HTERT RPE-1 (cell line): Measurements from ENCODE around the gene F8.
"Not testable (repeated sequence)": the region's sequence is repeated elsewhere in the genome, so short reads cannot be mapped to it uniquely, and the experiment has no call there.

Experiments
- in situ Hi-C: fragments of 300-500 bp; cut with MboI; formaldehyde crosslinking; loops from 4 replicates; pipeline ENCODE4 v1.14.3; 2020; ENCODE audit warnings: low sequenced_read_pairs

Gene F8

DNA sequence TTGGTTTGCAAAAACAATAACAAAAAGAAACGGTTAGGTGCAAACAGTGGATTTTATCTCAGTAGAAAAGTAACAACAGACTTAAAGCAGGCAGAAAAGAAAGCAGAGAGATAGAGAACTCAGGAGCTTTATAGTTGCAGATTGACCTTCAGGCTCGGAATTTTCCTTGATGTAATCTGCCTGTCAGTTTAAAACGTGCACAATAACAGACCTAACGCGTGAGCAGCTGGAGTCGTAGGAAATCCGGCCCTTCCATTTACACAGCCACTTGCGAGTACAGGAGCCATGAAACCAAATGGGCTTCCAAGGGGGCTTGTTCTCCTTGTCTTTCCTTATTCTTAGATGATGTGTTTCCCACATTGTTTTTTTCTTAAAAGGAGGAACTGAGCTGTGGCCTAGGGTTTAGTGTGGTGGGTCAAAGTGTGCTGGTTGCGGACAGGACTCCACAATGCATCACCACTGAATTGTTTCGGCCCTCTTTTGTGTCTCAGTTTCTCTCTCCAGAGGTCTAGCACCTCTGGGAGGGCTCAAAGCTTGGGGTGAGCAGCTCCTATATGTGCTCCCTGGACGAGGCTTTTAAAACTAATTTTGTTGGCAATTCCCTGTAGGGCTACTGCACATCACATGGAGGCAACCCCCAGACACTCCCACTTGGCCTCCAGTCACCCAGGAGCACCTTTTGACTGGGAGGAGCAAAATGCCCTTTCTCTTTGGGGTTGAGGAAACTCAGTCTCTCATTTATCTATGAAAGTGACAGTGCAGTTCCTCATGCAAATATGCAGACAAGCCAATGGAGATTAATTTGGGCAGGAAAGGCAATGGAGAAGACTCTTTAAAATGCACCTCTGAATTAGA is 203.4 kb downstream of the F8 start:
- in situ Hi-C loops = no loop called here

DNA sequence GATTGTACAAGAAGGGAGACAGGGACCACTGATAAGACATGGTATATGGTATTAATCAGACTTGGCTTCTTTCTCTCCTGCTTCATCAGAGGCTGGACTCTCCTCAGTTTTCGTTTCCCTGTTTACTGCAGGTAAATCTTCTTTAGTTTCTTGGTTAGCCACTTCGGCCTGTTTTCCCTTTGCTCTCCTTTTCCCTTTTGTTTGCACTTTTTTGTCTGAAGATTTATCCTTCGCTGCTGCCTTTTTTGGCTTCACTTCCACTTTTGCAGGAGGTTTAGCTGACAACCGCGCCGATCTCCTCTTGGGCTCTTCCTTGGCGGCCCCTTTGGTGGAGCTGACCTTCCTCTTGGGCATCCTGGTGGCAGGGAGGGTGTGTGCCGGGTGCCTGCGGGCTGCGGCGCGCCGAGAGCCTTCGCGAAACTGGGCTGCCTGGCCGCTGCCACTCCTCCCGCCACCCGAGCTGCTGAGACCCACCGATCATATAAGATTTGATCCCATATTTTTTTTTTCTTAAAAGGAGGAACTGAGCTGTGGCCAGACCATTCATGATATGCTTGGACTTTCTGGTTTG is 205.4 kb downstream of the F8 start:
- in situ Hi-C loops = not testable (repeated sequence)

GRCh38 chrX:154816326-154816898 is 206.1 kb downstream of the F8 start:
- in situ Hi-C loops = not testable (repeated sequence)

GRCh38 chrX:154815274-154815818 is 207.2 kb downstream of the F8 start:
- in situ Hi-C loops = no loop called here

- in situ Hi-C loops = no loop called here
Measured at GRCh38 chrX:154813801-154814200, 208.7 kb downstream of the F8 start.

- in situ Hi-C loops = no loop called here
Measured at GRCh38 chrX:154812341-154813101, 210.0 kb downstream of the F8 start.

DNA sequence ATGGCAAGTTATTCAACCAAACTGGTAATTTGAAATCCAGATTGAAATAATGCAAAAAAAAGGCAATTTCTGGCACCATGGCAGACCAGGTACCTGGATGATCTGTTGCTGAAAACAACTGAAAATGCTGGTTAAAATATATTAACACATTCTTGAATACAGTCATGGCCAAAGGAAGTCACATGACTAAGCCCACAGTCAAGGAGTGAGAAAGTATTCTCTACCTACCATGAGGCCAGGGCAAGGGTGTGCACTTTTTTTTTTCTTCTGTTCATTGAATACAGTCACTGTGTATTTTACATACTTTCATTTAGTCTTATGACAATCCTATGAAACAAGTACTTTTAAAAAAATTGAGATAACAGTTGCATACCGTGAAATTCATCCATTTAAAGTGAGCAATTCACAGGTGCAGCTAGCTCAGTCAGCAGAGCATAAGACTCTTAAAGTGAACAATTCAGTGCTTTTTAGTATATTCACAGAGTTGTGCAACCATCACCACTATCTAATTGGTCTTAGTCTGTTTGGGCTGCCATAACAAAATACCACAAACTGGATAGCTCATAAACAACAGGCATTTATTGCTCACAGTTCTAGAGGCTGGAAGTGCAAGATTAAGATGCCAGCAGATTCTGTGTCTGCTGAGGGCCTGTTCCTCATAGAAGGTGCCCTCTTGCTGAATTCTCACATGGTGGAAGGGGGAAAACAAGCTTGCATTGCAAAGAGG is 212.4 kb downstream of the F8 start:
- in situ Hi-C loops = no loop called here

DNA sequence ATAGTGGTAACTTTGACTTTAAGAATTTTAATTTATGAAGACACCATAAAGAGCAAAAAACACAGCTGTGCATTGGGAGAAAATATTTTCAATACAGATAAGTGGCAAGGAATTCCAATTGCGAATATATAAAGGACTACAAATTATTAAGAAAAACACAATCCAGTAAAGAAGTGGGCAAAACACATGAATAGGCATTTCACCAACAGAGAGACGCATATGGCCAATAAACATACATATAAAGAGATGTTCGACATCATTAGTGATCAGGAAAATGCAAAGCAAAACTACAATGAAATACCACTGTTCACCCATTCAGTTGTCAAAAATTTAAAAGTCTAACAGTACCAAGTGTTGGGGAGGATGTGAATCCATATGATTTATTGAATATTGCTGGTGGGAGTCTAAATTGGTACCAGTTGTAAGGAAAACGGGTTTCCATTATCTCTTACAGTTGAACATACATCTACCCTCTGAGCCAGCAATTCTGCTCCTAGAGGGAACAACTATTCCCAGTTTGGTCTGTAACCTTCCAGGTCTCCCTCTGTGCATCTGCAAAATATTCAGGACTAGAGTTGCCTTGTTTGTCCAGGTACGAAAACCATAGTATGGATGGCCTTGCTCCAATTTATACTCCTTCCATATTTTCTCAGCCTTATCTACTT is 215.6 kb downstream of the F8 start:
- in situ Hi-C loops = no loop called here

- in situ Hi-C loops = no loop called here
Measured at GRCh38 chrX:154805696-154806091, 216.8 kb downstream of the F8 start.

GRCh38 chrX:154804957-154805695 is 217.4 kb downstream of the F8 start, which contains the start of gene MPP1:
MPP1 (minus strand) TSS chrX:154805485; CDS start chrX:154805373, 112 bp downstream.
- in situ Hi-C loops = no loop called here

DNA sequence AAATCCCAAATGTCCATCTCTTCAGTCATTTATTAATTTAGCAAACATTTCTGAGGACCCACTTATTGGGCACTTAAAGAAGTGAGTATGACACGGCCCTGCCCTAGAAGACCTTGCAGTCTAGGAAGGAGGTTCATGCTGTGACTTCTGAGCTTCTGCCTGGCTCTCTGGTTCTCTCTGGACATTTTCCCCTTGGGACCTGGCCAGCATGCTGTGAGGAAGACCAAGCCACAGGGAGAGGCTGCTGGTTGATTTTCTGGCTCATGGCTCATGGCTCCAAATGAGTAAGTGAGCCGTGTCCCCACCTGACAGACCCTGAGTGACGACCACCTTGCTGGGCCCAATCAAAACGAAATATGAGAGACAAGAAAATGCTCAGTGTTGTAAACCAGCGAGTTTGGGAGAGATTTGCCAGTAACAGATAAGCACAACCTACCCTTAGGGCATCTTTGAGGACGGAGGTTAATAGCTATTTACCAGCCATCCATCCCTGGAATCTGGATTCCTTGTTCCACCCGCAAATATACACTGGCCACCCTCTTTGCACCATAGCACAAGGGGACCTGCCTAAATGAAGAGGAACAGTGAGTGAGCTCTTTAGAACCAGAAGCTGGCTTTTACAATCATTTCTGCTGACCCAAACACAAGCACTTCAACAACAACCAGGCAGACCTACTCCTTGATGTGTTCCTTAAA is 218.1 kb downstream of the F8 start:
- in situ Hi-C loops = no loop called here

- in situ Hi-C loops = no loop called here
Measured at GRCh38 chrX:154802947-154803346, 219.6 kb downstream of the F8 start.

DNA sequence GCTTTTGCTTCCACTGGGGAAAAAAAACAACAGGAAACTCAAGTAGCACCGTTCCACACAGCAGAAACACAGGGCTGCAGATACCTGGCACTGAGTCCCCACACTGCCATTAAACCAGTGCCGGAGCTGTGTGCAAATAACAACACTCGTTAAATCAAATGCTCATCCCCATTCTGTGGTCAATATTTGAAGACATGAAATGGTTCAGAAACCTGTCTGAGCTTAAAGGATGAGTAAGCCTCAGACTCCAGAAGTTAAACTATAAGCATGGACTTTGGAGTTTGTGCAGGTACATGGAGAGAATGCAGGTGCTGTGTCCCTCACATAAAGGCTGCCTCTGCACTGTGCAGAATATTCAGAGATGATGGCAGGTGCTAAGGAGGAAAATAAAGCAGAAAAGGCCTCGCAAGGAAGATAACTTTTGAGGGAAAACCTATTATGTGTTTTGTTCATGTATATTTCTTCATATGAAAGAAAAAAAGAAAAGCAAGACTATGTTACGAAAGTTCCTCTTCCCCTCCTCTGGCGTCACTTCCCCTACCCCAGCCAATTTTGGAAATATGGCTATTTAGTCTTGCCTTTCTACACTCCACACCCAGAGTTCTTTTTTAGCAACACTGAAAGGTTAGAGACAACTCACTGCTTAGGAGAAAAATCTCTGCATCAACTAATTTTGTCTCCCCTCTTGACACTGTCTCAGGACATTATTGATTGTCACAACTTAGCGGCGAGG is 221.9 kb downstream of the F8 start:
- in situ Hi-C loops = no loop called here

DNA sequence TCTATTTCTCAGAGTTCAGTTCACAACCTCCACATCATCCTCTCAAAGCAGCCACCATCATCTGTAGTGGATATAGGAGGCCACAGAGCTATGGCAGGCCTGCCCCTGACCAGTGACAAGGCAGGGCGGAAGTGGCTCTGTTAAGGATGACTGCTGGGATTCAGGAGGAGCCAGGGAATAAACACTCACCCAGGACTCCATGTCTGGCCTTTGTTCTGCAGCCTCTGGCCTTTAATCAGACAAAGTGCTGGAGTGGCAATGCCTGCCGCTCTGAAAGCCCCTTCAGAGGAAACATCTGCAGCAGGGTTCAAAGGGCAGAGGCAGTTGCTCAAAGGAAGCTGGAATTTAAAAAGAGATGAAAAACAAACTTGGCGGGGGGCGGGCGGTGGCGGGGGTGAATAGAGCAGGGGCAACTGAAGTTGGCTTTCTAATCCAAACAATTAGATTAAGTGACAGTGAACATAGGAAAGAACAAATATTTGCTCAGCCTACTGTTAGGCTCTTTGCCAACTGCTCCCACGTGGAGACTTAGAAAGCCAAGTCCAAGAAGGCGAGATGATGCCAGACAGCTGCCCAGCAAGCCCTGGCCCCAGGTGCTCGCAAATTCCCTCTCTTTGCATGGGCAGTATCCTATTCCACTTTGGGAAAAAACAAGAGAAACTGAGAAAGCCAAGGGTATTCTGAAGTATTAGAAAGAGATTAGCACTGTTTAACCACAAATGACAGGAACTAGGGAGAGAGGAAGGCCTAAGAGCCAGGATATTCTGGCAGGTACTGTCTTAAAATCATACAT is 222.8 kb downstream of the F8 start:
- in situ Hi-C loops = no loop called here

DNA sequence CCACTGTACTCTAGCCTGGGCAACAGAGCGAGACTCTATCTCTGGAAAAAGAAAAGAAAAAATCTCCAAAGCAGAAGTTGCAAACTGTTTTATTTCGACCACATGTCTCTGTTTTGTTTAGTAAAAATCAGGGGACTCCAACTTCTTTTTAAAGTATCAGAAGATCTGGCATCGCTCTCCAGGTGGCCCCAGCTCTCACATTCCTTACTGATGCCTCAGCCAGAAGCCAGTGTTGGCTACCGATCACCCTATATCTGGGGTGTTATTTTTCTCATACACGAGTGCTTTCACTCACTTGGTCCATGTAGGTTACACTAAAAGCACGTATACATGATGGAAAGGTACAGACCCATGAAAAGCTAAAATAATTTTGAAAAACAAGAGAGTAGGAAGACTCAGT is 225.5 kb downstream of the F8 start:
- in situ Hi-C loops = no loop called here

DNA sequence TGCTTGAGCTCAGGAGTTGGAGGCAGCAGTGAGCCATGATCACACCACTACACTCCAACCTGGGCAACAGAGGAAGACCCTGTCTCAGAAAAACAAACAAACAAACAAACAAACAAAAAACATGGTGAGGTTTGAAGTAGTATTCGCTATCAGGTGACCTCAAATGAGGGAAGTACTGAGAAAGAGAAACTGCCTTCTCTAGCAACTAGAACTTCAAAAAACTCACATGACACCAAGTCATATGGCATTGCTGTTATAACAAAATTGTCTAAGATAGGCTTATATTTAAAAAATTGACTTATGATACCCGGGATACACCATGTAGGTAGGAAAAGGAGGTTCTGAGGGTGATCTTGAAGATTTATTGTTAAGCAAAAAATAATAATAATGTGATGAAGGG is 227.5 kb downstream of the F8 start:
- in situ Hi-C loops = no loop called here
